Activated CD4-positive, alpha-beta T cell treated with anti-CD3 and anti-CD28 coated beads for 48 hours (primary cell): ENCODE data around the gene LTF.
"Not testable (repeated sequence)": the region's sequence is repeated elsewhere in the genome, so short reads cannot be mapped to it uniquely, and the experiment has no call there.

Experiments used
- DNase-seq: peaks from one replicate; pipeline ENCODE4 v3.0.0-alpha.2; 2020

LTF gene

GRCh38 chr3:46435081-46435726 lies 29.5 kb downstream of the LTF start:
- no peak for DNase-seq

DNA sequence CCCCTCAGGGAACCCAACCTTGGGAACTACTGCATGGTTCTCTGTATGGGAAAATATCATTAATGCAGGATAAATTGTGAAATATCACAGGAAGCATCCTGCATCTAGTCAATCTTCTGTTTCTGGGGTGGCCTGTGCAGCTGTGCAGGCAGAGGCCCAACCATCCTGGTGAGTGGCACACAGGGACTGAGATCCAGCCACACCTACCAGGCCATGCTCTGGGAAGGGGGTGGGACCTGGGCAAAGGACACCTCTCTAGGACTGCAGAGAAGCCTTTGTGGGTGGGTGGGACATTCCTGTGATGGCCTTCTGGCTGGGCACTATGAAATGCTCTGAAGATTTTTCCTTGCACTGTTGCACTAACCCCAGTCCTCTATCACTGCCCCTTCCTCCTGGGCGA lies 30.9 kb downstream of the LTF start:
- no peak for DNase-seq

GRCh38 chr3:46433118-46433517 lies 31.6 kb downstream of the LTF start:
- DNase-seq = not testable (repeated sequence)

GRCh38 chr3:46431905-46432304 lies 32.8 kb downstream of the LTF start:
- not testable (repeated sequence) for DNase-seq

DNA sequence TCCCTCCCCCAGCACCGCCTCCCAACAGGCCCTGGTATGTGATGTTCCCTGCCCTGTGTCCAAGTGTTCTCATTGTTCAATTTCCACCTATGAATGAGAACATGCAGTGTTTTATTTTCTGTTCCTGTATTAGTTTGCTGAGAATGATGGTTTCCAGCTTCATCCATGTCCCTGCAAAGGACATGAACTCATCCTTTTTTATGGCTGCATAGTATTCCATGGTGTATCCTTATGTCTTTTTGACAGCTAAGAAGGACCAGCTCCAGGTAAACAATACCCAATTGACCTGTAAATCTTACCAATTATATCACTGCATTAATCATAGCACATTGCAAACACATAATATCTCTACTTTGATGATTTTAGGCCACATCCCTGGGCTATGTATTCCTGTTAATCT lies 33.8 kb downstream of the LTF start:
- DNase-seq = not testable (repeated sequence)

DNA sequence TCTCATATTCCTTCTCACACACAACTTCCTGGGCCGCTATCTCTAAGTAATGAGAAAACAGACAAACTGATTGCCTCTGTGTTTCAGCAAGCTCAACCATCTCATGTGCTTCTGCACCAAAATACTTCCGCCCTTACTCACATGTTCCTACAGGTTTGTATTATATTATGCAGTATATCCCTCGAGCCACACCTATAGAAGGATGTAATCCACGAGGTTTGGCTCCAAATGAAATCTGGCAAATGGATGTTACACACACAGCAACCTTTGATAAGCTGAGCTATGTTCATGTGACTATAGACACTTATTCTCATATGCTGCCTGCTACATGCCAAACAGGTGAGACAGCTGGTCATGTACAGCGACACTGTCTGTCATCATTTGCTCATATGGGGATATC lies 35.0 kb downstream of the LTF start:
- no peak for DNase-seq

DNA sequence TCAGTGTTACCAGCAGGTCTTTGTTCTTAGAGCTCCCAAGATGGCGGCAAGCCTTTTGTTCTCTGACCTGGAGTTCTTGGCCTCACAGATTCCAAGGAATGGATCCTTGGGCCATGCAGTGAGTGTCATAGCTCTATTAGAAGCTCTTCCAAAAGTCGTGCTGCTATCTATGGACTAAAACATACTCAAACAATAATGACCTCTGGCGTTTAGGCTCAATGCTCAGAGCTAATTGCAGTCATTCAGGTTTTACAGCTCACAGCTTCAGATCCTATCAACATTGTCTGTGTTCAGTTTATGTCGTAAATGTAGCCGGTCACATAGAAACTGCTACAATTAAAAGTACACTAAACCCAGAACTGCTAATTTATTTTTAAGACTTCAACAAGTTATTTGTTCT lies 35.5 kb downstream of the LTF start:
- no peak for DNase-seq

GRCh38 chr3:46427916-46428833 lies 36.5 kb downstream of the LTF start:
- DNase-seq = no peak

DNA sequence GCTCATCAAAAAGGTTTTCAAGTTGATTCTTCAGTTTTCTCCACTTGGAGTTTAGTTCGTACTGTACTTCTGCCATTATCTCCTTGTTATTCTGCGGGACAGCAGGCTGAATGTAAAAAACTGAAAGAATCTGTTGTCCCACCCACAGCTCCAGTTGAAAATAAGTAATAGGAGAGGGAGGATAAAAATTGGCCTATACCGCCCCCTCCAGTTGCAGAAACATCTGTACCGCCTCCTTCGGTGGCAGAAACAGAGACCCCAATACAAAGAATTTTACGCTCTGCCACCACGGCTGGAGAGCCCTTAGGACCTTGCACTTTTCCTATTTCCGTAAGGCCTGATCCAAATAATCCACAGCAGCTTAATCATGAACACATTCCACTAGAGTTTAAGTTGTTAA lies 37.3 kb downstream of the LTF start:
- DNase-seq = not testable (repeated sequence)

DNA sequence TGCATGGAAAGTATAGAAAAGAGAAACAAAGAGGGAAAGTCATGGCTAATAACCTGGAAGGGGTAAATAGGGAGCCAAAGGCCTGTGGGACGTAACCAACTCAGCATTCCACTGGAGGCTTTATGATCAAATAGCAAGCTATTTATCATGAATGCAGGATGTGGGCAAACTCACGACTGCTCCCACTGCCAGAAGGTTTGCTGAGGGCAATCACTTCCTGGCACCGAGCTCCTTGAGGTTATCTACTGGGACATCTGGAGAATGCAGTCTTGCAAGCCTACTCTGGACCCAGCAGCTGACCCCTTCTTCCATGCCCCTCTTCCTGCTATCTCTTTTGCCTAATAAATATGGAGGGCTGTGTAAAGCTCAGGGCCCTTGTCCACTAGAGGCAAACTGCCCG lies 38.2 kb downstream of the LTF start:
- not testable (repeated sequence) for DNase-seq

DNA sequence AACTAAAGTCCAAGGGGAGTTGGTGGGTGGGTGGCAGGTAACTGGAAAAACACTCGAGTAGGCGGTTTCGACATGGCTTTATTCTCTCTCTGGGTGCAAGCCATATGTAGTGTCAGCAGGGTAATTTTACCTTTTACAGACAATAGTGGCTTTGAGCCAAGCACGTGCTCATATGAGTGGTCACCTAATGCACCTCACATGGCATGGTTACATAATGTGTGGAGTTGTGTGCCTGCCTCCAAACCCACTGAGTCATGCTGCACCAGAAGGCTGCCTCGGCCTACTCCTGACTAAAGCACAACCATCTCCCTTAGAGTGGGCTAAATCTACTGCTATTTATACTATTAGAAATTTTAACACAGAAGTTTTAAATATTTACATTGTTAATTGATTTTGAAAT lies 41.1 kb downstream of the LTF start:
- no peak for DNase-seq

GRCh38 chr3:46422617-46423016 lies 42.1 kb downstream of the LTF start:
- no peak for DNase-seq

DNA sequence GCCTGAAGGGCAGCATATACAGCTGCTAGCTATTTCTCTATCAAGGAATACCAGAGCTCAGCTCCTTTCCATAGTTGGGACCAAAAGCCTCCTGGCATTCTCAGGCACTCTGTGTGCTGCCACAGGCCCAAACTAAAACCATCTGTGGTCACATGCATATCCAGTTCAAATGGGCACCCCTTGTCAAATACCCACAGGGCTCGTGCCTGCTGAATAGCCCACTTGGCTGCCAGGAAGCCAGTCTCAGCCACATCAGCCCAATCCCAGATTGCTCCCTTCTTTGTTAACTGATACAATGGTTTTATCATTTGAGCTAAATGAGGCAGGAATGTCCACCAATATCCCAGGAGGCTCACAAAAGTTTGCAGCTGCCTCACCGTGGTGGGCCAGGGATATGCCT lies 43.8 kb downstream of the LTF start:
- DNase-seq = no peak

GRCh38 chr3:46419816-46420215 lies 44.9 kb downstream of the LTF start:
- no peak for DNase-seq

DNA sequence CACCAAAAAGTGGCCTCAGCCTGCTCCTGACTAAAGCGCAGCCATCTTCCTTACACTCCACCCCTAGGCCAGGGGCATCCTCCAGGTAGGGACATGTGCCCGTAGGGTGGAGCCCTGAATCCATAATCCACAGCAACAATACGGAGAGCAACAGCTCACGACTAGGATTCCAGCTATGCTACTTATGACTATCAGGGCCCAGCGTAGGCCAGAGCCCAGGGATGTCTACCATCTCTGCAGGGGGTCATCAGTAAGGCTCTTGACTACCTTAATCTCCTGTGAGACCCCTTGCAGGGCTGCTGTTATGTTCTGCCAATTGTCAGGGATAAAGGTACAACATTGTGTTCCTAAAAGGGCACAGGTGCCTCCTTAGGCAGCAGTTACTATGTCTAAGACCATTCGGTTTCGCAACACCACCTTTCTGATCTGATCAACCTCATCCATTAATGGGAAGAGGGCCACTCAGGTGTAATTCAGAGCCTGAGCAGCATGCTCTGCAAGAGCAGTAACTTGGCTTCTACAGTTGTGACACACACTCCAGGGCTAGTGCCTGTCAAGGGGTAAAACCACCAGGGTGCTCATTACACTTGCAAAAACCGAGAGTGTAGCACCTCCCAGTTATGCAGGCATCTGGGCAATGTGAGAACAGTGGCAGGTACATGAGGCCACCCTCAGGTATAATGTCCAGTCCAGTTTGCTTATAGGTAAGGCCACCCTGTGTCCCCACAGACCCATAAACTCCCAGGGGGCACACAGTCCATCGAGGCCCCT lies 46.7 kb downstream of the LTF start:
- no peak for DNase-seq

- DNase-seq = no peak
Observed at GRCh38 chr3:46416811-46417510, 47.7 kb downstream of the LTF start.

- DNase-seq = no peak
Observed at GRCh38 chr3:46416125-46416810, 48.4 kb downstream of the LTF start.

GRCh38 chr3:46414739-46415138 lies 50.0 kb downstream of the LTF start:
- DNase-seq = no peak

DNA sequence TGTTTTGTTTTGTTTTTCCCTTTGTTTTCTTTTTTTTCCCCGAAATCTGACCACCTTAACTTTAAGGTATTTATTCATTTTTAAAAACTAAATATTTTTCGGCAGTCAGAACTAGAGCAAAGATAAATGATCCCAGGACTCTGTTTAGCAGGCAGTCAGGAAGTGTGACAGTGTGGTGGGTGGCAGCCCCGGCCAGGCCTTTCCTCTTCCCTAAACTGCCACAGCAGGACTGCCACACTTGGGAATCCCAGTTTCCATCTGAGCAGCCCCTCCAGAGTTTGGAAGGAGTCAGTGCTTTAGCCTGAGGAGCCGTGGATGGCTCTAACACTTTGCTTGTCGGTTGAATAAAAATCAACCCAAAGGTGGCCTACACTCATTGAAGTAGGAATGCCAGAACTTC lies 50.8 kb downstream of the LTF start:
- DNase-seq = no peak

DNA sequence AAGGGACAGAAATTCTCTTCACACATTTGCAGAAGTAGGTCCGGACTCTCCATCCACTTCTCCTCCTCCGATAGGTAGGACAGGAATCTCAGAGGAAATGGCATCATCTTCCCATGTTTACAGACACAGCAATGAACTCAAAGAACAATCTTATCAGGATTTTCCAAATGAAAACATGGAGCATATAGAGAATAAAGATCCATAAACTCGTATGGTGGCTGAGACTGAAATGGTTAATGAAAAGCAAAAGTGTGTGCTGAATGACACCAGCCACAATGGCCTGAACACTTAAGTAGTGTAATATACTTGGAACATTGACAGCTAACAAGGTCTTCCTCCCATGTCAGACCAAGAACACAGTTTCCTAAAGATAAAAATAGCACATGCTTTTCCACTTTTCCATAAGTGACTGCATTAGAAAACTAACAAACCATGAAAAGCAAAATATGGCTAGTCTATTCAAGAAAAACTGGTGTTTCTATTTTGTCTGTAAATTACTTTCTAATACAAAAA lies 51.9 kb downstream of the LTF start:
- DNase-seq = no peak

DNA sequence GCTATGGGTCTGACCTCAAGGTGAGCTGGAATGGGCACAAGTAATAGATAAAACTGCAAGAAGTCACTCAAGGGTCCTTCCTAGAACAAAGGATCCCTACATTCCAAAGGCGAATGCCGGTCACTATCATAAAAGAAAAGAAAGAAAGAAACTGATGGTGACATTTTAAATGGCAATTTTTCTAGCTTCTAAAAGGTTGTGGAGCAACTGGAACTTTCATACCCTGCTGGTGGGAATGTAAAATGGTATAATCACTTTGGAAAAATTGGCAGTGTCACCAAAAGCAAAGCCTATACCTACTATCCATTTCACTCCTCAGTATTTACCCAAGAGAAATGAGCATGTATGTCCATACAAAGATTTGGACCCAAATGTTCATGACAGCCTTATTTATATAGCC lies 53.4 kb downstream of the LTF start:
- DNase-seq = no peak

- no peak for DNase-seq
Observed at GRCh38 chr3:46410669-46411068, 54.0 kb downstream of the LTF start.
